HG02623 (cell line): ENCODE measurements around the gene CYSTM1.
A peak's percentile ranks its signal among the peaks of the same experiment; 100 is the strongest.

ENCODE experiments used
- ATAC-seq: cut with Tn5 transposase; IDR thresholded peaks from one replicate; pipeline ENCODE4 v1.9.1; 2021; ENCODE audit warnings: moderate library complexity; ENCODE audit not compliant: unreplicated experiment

CYSTM1 gene

GRCh38 chr5:140205216-140205615 is 30.2 kb downstream of the CYSTM1 start:
- ATAC-seq, result no peak

DNA sequence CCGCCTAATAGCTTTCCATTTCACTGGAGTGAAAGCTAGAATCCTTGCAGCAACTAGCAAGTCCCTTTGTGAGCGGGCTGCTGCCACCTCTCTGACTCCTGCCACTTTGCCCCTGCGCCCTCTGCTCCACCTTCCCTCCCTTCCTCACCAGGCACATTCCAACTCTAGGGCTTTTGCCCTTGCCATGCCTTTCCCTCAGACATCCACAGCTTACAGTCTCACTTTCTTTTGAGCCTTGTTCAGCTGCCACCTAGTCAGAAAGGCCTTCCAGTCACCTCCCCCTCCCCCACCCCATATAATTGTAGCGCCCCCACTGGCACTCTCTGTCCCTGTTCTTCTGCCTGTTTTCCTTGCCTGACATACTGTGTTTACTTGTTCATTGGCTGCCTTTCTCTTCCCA is 31.0 kb downstream of the CYSTM1 start:
- no peak for ATAC-seq

GRCh38 chr5:140207250-140207964 is 32.4 kb downstream of the CYSTM1 start:
- ATAC-seq, result peak; percentile 85

DNA sequence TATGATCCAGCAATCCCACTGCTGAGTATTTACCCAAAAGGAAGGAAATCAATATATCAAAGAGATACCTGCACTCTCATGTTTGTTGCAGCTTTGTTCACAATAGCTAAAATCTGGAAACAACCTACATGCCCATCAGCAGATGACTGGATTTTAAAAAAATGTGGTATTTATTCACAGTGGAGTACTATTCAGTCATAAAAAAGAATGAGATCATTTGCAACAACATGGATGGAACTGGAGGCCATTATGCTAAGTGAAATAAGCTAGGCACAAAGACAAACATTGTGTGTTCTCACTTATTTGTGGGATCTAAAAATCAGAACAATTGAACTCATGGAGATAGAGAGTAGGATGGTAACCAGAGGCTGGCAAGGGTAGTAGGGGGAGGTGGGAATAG is 33.1 kb downstream of the CYSTM1 start:
- no peak for ATAC-seq

DNA sequence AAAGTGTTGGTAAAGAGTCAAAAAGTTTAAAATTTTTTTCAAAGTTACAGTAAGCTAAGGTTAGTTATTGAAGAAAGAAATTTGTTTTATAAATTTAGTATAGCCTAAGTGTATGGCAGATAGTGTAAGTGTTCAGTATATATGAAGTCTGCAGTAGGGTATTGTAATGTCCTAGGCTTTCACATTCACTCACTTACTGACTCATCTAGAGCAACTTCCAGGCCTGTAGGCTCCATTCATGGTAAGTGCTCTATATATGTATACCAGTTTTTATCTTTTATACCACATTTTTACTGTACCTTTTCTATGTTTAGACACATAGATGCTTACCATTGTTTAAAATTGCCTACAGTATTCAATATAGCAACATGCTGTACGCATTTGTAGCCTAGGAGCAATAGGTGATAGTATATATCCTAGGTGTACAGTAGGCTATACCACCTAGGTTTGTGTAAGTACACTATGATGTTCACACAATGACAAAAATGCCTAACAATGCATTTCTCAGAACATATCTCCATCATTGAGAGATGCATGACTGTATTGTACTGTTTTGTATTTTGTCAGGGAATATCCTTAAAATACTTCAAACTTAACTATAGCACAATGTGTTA is 38.5 kb downstream of the CYSTM1 start:
- ATAC-seq, result peak; percentile 65

GRCh38 chr5:140214831-140215230 is 39.8 kb downstream of the CYSTM1 start:
- ATAC-seq, result no peak

DNA sequence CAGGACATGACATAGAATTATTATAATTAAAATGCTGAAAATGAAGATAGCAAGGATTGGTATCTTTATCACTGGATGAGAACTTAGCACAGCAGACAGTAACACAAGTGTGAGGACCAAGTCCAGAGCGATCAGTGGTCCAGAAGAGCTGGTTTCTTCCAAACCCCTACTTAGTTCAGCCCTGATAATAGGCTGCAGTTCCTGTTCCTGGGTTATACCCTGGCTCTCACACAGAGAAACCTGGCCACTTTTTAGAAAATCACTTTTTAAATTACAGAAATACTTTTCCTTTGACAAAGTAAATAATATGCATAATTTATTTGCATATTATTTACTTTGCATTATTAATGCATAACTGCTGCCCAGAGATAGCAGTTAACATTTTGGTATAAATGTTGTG is 40.3 kb downstream of the CYSTM1 start:
- ATAC-seq, result no peak

GRCh38 chr5:140216478-140217074 is 41.6 kb downstream of the CYSTM1 start:
- no peak for ATAC-seq

DNA sequence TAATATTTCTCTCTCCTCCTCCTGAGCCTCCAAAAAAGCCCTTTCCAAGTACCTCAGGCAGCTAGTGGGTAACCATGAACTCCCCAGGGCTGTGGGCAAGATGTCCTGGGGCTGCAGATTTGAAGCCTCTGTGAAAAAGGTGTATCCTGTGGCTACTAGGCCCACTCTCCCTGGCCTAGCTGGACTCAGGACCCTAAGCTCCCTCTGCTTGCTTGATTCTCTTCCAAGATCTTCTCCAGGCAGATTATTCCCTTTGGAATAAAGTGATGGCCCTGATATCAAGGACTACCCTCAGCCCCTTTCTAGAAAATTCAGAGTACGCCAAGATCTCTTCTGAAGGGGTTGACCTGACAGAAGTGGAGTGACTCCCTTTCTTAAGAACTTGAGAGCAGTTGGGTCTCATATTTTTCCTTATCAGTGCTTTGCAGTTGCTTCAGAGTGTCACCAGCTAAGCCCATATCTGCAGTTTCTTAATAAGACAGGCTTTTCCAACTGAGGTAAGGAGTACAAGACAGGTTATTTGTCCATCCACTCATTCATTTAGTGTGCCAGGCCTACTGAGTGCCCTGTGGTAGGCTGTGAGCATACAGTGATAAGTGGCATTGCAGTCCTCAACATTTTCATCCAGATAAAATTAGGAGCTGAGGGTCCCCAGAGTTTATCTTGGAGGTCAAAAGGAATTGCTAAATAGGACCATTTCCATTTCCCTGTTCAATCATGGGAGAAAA is 42.5 kb downstream of the CYSTM1 start:
- ATAC-seq, result no peak

DNA sequence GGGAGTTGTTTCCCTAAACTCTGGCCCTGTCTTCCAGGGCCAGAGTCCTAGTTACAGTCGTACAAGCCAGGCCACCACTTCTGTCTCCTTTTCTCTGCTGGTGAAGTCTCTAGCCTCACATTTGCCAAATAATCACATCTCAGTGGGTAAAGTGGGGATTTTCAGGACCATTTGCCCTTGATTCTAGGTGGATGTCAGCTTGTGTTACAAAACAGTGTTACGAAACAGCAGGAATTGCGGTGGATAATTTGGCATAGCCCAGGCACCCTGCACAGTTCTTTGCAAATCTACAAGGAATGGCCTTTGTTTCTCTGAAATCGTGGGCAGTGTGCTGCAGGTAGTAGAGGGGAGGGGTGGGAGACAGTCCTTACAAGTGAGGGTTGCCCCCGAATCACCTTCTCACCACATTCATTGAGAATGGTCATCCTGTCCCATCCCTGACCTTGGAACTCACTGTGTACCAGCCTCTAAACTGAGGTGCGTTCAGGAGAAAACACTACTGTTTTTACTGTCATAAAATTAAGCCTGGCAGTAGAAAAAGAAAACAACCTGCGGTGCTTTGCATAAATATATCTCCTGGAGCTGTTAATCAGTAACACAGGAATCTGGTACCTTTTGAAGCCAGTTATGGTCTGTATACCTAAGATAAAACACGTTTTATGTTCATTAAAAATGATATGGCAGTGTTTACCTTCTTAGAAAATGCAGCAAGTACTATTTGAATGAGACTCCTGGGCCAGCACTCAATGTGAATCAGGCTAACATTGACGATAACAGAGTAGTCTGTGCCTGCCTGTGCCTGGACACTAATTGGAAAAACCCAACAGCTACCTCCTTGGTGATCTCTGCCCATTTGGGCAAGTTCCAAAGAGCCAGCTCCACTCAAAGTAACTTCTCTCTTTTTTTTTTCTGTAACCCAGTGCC is 44.3 kb downstream of the CYSTM1 start:
- ATAC-seq, result peak; percentile 12

- peak; percentile 44 for ATAC-seq
Measured at GRCh38 chr5:140220032-140220697, 45.2 kb downstream of the CYSTM1 start.

DNA sequence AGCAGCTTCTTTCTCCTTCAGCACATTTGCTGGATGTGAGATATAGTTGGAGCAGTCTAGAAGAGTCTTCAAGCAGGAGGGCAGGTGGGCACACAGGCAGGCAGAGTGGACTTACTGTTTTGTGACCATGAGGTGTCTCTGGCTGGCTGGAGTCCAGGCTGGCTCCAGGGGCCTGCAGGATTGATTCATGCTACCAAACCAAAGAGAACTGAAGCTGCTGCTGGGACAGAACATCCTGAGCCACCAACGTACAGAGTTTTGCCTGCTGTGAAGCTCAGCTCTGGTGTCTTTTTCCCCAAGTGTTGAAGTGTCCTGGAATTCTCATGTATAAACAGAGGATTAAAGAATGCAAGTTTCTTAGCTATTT is 45.7 kb downstream of the CYSTM1 start:
- ATAC-seq, result no peak

DNA sequence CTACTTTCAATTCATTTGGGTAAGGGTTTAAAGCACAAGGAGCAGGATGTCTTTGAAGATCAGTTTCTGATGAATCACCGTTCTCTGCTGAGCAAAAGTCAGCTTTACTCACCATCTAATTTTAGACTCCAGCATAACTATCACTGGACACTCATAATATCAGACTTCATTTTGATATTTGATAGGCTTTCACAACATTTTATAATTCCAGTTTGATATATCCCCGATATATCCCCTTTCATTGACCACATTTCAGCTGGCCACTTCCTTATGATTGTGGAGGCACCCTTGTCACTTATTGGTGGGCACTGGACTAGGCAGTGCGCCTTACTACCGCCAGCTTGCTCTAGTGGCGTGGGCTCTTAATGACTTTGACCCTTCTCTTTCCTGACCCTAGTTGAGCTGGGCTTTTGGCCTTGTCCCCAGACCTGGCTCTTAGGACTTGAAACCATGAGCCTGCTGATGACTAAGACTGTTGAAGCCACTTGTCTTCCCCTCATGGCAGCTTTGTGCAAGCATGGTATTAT is 46.8 kb downstream of the CYSTM1 start:
- ATAC-seq, result no peak

- no peak for ATAC-seq
Measured at GRCh38 chr5:140222416-140222815, 47.4 kb downstream of the CYSTM1 start.

DNA sequence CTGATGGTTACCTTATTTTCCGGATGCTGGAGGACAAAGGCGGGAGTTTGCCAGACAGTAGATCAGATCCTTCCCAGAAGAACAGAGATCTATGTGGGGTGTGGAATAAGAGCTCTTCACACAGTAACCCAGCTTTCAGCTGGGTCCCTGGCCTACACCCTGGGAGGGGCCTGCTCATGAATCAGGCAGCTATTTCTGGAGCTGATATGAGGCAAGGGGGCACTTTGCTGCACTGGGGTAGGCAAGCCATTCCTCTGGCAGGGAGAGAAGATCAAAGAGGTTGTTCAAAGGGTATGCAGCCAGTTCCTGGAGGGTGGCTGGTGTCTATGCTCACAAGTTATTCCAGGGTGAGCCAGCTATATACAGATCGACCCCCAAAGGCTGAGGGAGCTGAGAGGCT is 48.6 kb downstream of the CYSTM1 start:
- no peak for ATAC-seq

DNA sequence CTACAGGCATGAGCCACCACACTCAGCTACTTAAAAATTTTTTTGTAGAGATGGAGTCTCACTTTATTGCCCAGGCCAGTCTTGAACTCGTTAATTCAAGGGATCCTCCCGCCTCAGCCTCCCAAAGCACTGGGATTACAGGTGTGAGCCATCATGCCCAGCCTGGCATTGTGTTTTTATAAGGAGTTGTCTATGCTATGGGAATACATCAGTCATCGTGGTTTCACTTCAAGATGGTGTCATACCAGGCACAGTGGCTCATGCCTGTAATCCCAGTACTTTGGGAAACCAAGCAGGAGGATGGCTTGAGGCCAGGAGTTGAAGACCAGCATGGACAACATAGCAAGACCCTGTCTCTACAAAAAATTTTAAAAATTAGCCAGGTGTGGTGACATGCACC is 49.7 kb downstream of the CYSTM1 start:
- no peak for ATAC-seq

GRCh38 chr5:140225396-140225795 is 50.4 kb downstream of the CYSTM1 start:
- ATAC-seq, result no peak

DNA sequence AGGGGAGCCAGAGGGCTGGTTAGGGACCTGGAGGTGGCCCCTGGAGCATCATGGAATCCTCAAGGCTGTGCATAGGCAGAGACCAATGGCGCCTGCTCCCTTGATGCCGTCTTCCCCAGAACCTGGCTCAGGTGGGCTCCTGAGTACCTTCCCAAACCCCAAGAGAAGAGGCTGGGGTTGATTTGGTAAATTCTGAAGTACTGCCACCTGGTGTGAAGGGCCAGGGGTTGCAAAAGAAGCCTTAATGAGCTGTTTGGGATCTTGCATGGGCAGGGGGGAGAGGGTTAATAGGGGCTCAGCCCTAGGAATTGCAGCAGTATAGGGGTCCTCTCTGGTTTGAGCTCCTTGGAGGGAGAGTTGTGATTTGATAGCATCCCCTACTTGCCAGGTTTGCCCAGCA is 52.1 kb downstream of the CYSTM1 start:
- no peak for ATAC-seq

DNA sequence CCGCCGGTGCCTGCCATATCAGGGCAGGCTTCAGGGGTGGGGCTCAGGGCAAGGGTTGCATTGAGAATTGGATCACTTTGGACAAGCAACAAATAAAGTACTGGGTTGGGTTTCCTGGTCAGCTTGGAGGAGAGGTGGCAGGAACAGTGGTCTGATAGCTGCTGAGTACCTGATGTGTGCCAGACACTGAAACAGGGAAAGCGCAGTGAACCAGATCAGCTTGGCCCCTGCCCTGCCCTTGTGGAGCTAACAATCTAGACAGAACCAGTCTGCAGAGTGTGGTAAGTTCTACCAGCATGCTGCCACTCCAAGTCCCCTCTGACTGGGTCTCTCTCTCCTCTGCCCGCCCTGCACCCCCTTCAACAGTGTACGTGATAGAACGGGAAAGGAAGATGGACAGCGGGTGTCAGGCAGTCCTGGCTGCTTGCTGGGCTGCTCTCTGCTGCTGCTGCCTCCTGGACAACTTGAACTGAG is 53.4 kb downstream of the CYSTM1 start:
- ATAC-seq, result no peak

DNA sequence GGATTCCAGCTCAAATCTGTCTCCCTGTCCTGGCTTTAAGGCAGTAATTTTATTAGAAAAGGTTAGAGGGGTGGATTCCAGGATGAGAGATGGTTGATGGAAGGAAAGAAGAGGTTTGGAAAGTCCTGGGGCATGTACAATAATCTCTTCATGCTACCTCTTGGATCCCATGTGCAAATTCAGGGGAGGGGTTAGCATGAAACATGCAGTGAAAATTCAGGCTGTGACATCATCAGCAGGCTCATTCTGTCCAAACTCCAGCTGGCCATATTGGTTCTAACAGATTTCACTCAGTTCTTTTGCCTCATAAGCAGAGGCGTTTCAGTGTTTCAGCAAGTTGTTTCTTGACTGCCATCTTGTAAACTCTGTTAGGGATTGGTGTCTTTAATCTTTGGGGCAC is 55.4 kb downstream of the CYSTM1 start:
- no peak for ATAC-seq
